ENCODE measurements around the gene SRRM5. TPM values are rescaled to one million over a fixed set of nuclear protein-coding genes. Genes with fewer than 3 reads are reported as not detected.

The SRRM5 gene
- total and polyA plus RNA-seq, 3 donors from 2014 or later = 8.4 to 36.0 (median 21.3) TPM

DNA sequence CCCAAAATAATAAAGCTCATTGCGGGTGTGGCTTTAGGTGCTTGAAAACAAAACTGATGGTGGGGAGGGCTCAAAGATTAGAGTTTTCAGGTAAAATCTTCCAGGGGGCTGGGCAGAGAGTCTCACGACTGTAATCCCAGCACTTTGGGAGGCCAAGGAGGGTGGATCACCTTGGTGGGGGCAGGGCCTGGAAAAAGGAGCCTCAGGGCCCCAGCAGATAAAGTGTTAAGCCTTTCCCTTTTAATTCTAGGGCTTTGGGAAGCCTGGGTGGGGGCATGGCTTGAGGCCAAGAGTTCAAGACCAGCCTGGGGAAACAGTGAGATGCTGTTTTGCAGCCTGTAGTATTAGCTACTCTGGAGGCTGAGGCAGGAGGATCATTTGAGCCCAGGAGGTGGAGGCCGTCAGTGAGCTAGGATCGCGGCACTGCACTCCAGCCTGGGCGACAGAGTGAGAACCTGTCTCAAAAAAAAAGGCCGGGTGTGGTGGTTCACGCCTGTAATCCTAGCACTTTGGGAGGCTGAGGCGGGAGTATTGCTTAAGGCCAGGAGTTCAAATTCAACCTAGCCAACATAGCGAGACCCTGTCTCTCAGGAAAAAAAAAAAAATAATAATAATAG is 17.7 kb upstream of the SRRM5 start:
- Histone ChIP-seq H3K27me3 (no peaks in the 10 kb centered on the region), H3K9me3 (no peaks in the 10 kb centered on the region), H3K4me1 (peaks cover 35% of the 10 kb centered on the region), H3K27ac (peak overlapping the region; percentile 76 to 90), H3K4me3 (peak overlapping the region in 1 of 2 donors; percentile 69), H3K36me3 (ENCODE audit: low read depth, missing control alignments) (no peaks in the 10 kb centered on the region)
- TF ChIP-seq, protein P1, sequence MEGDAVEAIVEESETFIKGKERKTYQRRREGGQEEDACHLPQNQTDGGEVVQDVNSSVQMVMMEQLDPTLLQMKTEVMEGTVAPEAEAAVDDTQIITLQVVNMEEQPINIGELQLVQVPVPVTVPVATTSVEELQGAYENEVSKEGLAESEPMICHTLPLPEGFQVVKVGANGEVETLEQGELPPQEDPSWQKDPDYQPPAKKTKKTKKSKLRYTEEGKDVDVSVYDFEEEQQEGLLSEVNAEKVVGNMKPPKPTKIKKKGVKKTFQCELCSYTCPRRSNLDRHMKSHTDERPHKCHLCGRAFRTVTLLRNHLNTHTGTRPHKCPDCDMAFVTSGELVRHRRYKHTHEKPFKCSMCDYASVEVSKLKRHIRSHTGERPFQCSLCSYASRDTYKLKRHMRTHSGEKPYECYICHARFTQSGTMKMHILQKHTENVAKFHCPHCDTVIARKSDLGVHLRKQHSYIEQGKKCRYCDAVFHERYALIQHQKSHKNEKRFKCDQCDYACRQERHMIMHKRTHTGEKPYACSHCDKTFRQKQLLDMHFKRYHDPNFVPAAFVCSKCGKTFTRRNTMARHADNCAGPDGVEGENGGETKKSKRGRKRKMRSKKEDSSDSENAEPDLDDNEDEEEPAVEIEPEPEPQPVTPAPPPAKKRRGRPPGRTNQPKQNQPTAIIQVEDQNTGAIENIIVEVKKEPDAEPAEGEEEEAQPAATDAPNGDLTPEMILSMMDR (IDR thresholded peaks at IDR 0.05) = no peak
- TF ChIP-seq POLR2A (IDR thresholded peaks at IDR 0.05) = no peak
- 78 to 86% methylated on average over 10 of the region's 10 CpGs for WGBS, 2 donors
- intact Hi-C loops (cut with DNase I; ENCODE audit: low total_unique reads) = no loop called here
- DNase-seq = no peak

DNA sequence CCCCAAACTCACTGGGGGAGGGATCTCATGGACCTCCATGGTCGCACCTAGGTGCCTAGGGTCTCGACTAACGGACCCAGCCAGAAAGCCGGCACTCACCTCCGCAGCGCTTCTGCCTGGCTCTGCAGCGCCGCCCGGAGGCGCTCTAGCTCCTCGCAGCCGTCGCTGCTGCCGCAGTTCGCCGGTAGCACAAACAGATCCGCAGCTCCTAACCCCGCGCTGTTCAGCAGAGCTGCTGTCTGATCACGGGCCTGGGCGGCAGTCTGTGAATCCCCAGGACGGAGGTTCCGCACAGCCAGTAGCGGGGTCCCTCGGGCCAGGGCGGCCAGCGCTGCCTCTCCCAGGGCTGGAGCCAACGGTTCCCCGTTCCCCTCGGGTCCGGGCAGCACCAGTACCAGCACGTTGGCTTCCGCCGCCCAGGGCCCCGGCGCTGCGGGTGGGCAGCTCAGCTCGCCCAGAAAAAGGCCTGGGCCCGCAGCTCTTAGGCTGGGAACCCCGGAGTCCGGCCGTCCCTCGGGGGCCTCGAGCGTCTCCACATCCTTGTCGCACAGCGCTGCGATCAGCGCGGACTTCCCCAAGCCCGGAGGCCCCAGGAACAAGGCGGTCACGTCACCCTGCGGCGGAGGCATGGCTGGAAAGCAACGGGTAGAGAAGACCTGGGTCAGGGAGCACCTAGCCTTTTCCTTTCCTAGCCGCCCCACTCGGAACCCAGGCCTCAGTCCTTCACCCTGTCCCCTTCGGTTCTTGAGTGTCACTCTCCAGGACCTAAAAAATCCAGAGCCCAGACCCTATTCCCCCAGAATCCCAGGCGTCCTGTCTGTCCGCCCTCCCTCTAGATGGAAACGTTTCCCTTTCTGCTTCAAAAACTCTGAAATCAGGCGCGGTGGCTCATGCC is 16.9 kb upstream of the SRRM5 start:
- peaks cover 35% of the 10 kb centered on the region for H3K4me1 ChIP-seq

DNA sequence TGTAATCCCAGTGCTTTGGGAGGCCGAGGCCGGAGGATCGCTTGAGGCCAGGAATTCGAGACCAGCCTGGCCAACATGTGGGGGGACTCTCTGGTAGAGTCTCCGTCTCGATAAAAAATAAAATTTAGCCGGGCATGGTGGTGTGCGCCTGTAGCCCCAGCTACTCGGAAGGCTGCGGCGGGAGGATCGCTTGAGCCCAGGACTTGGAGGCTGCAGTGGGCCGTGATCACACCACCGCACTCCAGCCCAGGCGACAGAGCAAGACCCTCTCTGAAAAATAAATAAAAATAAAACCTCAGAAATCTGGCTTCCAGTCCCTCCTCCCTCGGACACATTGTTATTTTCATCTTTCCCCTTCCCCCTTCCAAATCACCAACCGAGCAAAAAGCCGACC is 16.3 kb upstream of the SRRM5 start:
- WGBS, 2 donors = 0% methylated on average over 10 to 18 of the region's 18 CpGs
- Histone ChIP-seq H3K36me3 (ENCODE audit: low read depth, missing control alignments) (no peaks in the 10 kb centered on the region), H3K27ac (peak overlapping the region; percentile 76 to 90), H3K9me3 (no peaks in the 10 kb centered on the region), H3K4me1 (peaks cover 35% of the 10 kb centered on the region), H3K27me3 (no peaks in the 10 kb centered on the region), H3K4me3 (peak overlapping the region; percentile 65 to 69)
- TF ChIP-seq, protein P1 (IDR thresholded peaks at IDR 0.05) = no peak
- TF ChIP-seq POLR2A (IDR thresholded peaks at IDR 0.05) = no peak
- DNase-seq = no peak
- intact Hi-C loops (cut with DNase I; ENCODE audit: low total_unique reads) = no loop called here

More for the DNA sequence above, 16.9 kb upstream of the SRRM5 start:
- intact Hi-C loops (cut with DNase I; ENCODE audit: low total_unique reads) = no loop called here
- peak; percentile 72 for DNase-seq
- WGBS, 2 donors = 1 to 2% methylated on average over 19 to 44 of the region's 64 CpGs
- H3K27ac ChIP-seq = peak overlapping the region; percentile 76 to 90
- TF ChIP-seq POLR2A (IDR thresholded peaks at IDR 0.05) = no peak
- TF ChIP-seq, protein P1 (IDR thresholded peaks at IDR 0.05) = peak; percentile 31 to 69 (median 67)
- H3K4me3 ChIP-seq = peak overlapping the region; percentile 65 to 69
- H3K36me3 ChIP-seq (ENCODE audit: low read depth, missing control alignments) = no peaks in the 10 kb centered on the region
- H3K9me3 ChIP-seq = no peaks in the 10 kb centered on the region
- no peaks in the 10 kb centered on the region for H3K27me3 ChIP-seq

DNA sequence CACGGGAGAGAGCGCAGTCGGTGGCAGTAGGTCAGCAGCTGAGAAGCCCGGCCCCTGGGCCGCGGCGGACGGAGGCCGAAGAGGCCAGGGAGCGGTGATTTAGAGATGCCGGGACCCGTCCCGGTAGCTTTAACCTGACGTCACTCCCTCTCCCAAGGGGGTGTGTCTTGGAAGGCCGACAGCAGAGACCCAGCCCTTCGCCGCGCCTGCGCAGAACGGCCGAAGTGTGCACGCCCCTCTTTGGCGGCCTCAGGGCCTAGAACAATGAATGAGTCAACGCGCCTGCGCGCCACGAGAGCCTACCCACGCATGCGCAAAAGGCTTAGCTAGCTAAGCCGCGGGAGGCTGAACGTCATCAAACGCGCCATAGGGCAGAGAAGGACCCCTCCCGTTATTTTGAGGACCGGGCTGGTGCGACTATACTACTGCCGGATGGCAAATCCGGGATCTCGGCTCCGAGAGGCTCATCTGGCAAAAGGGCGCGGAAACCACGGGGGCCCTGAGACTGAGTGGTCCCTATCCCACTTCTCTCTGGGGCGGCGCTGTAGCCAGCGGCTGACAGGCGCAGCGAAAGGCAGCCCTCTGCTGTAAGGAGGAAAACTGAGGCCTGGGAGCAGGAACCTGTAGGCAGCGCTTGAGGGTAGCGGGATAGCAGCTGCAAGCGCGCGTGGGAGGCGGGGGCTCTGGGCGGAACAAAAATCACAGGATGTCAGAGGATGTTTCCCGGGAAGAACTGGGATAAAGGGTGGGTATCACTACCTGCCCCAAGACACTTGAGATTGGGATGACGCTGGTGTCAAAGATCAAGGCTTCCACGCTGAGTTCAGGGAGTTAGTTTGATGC is 15.7 kb upstream of the SRRM5 start, which contains the start of the genes IRGQ and ZNF576:
Gene IRGQ (minus strand): TSS at position 136 of the 843 bp plus-strand sequence. CDS start 796 bp downstream, outside the sequence.
Gene ZNF576 (plus strand): TSS at position 597 of the 843 bp plus-strand sequence. CDS start 514 bp downstream, outside the sequence.
- peak; percentile 100 for DNase-seq
- Histone ChIP-seq H3K27me3 (no peaks in the 10 kb centered on the region), H3K27ac (peak within 1 kb of the TSS; percentile 93 to 95), H3K9me3 (no peaks in the 10 kb centered on the region), H3K4me3 (peak within 1 kb of the TSS; percentile 65 to 69), H3K36me3 (ENCODE audit: low read depth, missing control alignments) (no peaks in the 10 kb centered on the region), H3K4me1 (peaks cover 35% of the 10 kb centered on the region)
- intact Hi-C loops (cut with DNase I; ENCODE audit: low total_unique reads) = no loop called here
- TF ChIP-seq, protein P1 (IDR thresholded peaks at IDR 0.05) = peak in 1 of 3 experiments; percentile 18
- peak; percentile 30 for TF ChIP-seq POLR2A (IDR thresholded peaks at IDR 0.05)
- WGBS, 2 donors = 0% methylated on average over 36 to 60 of the region's 60 CpGs
